ENCODE data around the gene CEP85L. TPM values are rescaled to one million over a fixed set of nuclear protein-coding genes. Genes with fewer than 3 reads are reported as not detected.

CEP85L gene
- total RNA-seq, 1 donor from 2014 or later = 51.5 TPM

DNA sequence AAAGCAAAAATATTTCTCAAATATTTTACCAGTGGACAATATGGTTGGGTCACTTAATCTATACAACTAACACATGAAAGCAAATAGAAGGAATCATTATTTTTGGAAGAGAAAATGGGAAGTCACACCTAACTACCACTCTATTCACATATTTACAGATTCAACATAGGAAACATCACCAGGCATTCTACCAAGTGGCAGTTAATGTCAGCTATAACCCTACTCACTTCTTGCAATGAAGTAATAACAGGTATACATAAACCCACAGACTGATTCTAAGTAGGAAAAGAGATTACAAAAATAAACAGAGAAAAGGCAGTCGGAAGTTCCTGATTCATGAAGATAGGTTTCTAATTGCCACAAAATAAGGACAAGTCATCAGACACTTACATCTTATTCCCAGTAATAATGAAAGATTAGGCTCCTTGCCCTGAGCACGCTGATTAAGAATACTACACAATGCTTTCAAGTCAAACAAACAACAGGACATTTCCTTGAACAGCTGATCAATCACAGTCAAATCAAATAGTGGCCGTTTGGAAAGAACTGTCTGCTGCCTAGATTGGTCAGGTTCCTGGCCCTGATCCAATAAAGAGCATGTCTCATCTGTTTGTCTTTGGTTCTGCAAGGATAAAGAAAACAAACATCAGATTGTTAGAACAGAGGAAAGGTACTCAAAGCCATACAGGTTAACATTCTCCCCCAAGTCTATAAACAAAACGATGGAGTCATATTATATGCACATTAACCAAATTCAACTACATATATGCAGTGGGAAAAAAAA is 182.5 kb downstream of the CEP85L start:
- H3K4me3 Mint-ChIP-seq (ENCODE audit: unreplicated experiment) = no peak overlapping the region
- H3K9me3 Mint-ChIP-seq (ENCODE audit: unreplicated experiment) = no peaks in the 10 kb centered on the region
- H3K4me1 Mint-ChIP-seq (ENCODE audit: low read depth, unreplicated experiment) = peaks cover 7% of the 10 kb centered on the region
- H3K27me3 Mint-ChIP-seq (ENCODE audit: unreplicated experiment) = no peaks in the 10 kb centered on the region
- DNase-seq = no peak
- H3K36me3 Mint-ChIP-seq (ENCODE audit: unreplicated experiment) = peaks cover 6% of the 10 kb centered on the region
- no peak overlapping the region for H3K27ac Mint-ChIP-seq (ENCODE audit: unreplicated experiment)
- TF ChIP-seq, protein P1, sequence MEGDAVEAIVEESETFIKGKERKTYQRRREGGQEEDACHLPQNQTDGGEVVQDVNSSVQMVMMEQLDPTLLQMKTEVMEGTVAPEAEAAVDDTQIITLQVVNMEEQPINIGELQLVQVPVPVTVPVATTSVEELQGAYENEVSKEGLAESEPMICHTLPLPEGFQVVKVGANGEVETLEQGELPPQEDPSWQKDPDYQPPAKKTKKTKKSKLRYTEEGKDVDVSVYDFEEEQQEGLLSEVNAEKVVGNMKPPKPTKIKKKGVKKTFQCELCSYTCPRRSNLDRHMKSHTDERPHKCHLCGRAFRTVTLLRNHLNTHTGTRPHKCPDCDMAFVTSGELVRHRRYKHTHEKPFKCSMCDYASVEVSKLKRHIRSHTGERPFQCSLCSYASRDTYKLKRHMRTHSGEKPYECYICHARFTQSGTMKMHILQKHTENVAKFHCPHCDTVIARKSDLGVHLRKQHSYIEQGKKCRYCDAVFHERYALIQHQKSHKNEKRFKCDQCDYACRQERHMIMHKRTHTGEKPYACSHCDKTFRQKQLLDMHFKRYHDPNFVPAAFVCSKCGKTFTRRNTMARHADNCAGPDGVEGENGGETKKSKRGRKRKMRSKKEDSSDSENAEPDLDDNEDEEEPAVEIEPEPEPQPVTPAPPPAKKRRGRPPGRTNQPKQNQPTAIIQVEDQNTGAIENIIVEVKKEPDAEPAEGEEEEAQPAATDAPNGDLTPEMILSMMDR (IDR thresholded peaks at IDR 0.05; ENCODE audit: partially characterized antibody, unreplicated experiment) = no peak

DNA sequence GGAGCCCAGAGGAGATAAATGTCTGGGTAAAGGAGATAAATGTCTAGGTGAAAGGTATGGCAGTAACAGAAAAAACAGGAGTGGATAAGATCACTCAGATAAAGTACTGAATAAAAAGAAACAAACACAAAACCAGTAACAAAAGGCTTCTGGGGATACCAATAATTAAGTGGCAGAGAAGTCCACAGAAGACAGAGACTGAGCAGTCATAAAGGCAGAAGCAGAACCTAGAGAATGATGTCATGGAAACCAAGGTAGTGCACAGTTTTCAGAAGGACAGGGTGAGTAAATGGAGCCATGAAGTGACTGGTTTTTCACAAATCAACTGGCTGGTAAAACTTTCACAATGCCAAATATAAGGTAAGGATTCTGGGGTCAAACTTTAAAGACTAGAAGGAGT is 184.2 kb downstream of the CEP85L start:
- no peaks in the 10 kb centered on the region for H3K27me3 Mint-ChIP-seq (ENCODE audit: unreplicated experiment)
- no peaks in the 10 kb centered on the region for H3K9me3 Mint-ChIP-seq (ENCODE audit: unreplicated experiment)
- no peaks in the 10 kb centered on the region for H3K4me1 Mint-ChIP-seq (ENCODE audit: low read depth, unreplicated experiment)

DNA sequence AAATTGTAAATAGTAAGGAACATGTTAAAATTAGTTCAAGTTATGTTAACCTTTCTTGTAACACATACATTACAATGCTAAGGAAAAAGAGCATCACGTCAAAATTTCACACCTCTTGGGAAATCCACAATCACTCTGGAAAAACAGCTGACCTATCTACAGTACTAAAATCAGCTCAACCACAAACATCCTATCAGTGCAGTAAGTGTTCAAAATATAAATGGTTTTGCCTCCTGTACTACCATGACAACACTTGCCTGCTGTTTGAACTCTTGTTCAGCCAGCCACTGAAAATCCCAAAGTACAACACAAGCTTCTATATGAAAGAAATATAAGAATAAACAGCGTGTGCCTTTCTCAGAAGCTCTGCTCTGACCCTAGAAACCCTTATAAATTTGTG is 186.8 kb downstream of the CEP85L start:
- Mint-ChIP-seq H3K36me3 (ENCODE audit: unreplicated experiment) (peaks cover 6% of the 10 kb centered on the region), H3K4me3 (ENCODE audit: unreplicated experiment) (no peak overlapping the region), H3K4me1 (ENCODE audit: low read depth, unreplicated experiment) (no peaks in the 10 kb centered on the region), H3K27ac (ENCODE audit: unreplicated experiment) (no peak overlapping the region), H3K9me3 (ENCODE audit: unreplicated experiment) (no peaks in the 10 kb centered on the region), H3K27me3 (ENCODE audit: unreplicated experiment) (no peaks in the 10 kb centered on the region)
- TF ChIP-seq, protein P1 (IDR thresholded peaks at IDR 0.05; ENCODE audit: partially characterized antibody, unreplicated experiment) = no peak
- DNase-seq = no peak

More for the DNA sequence above, 184.2 kb downstream of the CEP85L start:
- Mint-ChIP-seq H3K36me3 (ENCODE audit: unreplicated experiment) (peaks cover 6% of the 10 kb centered on the region), H3K4me3 (ENCODE audit: unreplicated experiment) (no peak overlapping the region), H3K27ac (ENCODE audit: unreplicated experiment) (no peak overlapping the region)
- TF ChIP-seq, protein P1 (IDR thresholded peaks at IDR 0.05; ENCODE audit: partially characterized antibody, unreplicated experiment) = no peak
- no peak for DNase-seq

DNA sequence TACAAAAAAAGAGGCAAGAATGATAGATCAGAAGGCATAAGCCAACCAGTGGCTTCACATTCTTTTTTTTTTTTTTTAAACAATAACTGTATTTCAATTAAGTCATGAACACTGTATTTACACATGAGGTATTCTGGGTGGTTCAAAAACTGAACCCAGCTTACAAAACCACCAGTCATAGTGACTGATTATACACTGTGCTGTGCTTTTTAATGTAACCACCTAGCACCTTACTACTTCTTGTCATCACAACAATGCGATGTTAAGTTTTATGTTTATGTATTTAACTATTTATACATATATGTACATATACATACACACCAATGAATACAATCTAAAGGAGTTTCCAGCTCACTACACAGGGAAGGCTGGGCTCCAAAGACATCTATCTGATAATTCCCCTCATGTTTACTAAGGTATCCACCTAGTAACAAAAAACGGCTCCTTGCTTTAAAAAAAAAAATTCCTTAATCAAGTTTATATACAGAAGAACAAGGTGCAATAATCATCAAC is 190.4 kb downstream of the CEP85L start:
- H3K36me3 Mint-ChIP-seq (ENCODE audit: unreplicated experiment) = peaks cover 8% of the 10 kb centered on the region

More for the DNA sequence above, 190.4 kb downstream of the CEP85L start:
- Mint-ChIP-seq H3K27ac (ENCODE audit: unreplicated experiment) (no peak overlapping the region), H3K4me3 (ENCODE audit: unreplicated experiment) (no peak overlapping the region), H3K4me1 (ENCODE audit: low read depth, unreplicated experiment) (no peaks in the 10 kb centered on the region), H3K9me3 (ENCODE audit: unreplicated experiment) (peaks cover 1% of the 10 kb centered on the region), H3K27me3 (ENCODE audit: unreplicated experiment) (no peaks in the 10 kb centered on the region)
- DNase-seq = no peak
- TF ChIP-seq, protein P1 (IDR thresholded peaks at IDR 0.05; ENCODE audit: partially characterized antibody, unreplicated experiment) = no peak

Data from glutamatergic neuron (in vitro differentiated cells).